ENCODE results near the gene DNAJC7. TPM values are rescaled to one million over a fixed set of nuclear protein-coding genes. Genes with fewer than 3 reads are reported as not detected.
"Not testable (repeated sequence)": the region's sequence is repeated elsewhere in the genome, so short reads cannot be mapped to it uniquely, and the experiment has no call there.

Gene DNAJC7
- polyA plus RNA-seq, 1 donor = 97.2 TPM

DNA sequence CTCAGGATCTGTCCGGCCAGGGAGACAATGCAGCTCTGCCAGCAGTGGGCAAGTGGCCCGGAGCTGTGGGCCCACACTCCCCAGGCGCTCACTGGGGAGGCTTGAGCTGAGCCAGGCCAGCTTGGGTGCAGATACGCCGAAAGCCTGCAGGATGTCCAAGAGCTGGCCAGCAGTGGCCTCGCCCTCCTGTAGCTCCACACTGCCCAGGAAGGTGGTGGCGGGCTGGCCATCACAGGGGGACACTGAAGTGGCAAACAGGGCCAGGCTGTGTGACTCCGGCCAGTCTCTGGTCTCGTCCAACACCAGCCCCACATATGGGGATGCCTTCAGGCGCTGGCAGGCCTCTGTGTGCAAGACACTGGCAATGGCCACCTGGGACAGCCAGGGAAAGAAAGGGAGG lies 23.6 kb upstream of the DNAJC7 start:
- no peak for DNase-seq (ENCODE audit: low read depth)

GRCh38 chr17:42039794-42040763 lies 22.8 kb upstream of the DNAJC7 start:
- DNase-seq (ENCODE audit: low read depth) = no peak

- DNase-seq (ENCODE audit: low read depth) = no peak
These were observed 21.2 kb upstream of the DNAJC7 start for GRCh38 chr17:42038221-42038973.

- DNase-seq (ENCODE audit: low read depth) = no peak
These were observed 16.8 kb upstream of the DNAJC7 start for GRCh38 chr17:42034059-42034458.

- DNase-seq (ENCODE audit: low read depth) = no peak
These were observed 14.3 kb upstream of the DNAJC7 start for GRCh38 chr17:42031584-42031983.

DNA sequence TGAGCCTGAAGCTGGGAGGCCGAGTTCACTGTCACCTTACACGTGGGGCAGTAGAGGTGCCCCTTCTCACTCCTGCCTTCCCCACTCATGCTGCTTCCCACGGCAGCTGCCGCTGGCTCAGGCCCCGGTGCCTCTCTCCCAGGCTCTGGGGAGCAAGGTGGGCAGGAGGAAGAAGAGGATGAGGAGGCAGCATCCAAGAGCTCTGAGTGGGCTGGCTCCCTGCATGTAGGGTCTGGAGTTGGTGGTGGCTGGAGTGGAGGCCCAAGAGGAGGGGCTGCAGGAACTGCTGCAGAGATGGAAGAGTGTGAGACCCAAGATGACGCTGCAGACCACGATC lies 11.5 kb upstream of the DNAJC7 start:
- DNase-seq (ENCODE audit: low read depth) = no peak

DNA sequence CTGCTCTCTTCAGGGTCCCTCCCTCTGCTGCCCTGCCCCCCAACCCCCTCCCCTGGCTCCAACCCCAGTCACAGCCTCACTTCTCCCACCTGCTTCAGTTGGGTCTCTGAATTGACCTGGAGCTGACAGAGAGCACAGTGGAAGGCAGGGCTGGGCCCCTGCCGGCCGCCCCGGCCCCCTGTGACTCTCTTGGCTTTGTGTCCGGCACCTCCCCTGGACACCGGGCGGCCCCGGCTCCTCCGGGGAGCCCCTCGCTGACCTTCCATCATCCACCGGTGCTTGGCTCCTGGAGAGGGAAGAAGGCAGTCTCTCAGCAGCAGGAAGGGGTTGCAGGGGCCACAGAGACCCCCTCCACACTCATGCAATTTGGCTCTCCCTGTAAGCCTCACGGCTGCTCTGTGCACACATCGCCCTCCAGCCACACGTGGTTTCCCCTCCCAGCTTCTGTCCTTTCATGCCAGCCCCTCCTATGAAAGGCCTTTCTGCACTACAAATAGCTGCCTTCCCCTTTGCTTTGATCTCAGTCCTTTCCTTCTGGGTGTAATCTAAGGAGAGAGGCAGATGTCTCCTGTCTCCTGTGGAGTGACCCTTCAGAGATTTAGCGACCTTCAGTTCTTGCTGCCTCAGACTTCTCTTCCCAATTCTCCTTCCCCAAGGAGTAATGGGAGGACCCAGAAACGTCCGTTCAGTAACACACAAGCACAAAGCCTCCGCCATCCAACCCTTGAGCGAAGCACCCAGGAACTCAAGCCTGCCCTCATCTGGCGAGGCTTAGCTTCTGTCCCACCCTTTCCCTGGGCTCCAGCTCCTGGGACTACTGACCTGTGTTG lies 10.9 kb upstream of the DNAJC7 start:
- no peak for DNase-seq (ENCODE audit: low read depth)

DNA sequence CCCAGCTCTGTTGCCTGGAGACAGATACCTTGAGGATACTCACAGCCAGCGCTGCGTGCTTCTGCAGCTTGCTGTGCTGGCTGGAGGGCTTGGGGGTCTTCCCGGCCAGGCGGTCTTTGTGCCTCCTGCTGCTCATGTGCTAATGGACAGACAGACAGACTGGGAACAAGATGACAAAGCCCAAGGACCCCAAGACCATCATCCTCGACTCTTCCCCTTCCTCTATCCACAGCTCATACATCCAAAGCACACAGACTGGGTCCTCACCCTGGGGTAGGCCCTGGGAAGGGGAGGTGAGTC lies 10.3 kb upstream of the DNAJC7 start:
- no peak for DNase-seq (ENCODE audit: low read depth)

DNA sequence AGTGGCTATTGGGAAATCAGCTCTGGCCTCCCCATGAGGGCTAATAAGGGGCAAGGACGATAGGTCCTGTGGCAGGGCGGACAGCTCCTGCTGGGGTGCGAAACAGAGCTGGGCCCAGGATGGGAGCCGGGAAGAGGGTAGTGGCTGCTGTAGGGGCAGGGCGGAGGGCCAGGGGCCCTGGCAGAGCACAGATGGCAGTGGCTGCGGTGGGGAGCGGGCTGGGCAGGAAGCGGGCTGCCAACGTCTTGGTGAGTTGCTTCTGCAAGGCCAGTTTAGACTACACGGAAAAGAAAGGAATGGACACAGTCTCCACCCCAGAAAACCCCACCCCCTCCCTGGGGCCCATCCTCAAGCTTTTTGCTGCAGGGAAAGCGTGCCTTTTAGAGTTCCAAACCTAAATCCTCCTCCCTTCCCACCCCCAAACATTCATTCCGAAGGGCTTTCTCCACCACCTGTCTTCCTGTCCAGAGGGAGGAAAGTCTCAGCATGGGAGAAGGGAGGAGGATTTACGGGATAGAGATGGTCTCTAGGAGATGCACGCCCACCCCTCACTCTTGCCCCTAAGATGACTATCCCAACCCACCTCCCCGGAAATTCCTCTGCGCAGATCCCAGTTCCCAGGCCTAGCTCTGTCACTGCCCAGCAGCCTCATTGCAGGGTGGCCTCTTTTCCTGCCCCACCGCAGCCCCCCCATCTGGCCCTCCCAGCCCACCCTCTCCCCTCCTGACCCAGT lies 9.8 kb upstream of the DNAJC7 start:
- no peak for DNase-seq (ENCODE audit: low read depth)

DNA sequence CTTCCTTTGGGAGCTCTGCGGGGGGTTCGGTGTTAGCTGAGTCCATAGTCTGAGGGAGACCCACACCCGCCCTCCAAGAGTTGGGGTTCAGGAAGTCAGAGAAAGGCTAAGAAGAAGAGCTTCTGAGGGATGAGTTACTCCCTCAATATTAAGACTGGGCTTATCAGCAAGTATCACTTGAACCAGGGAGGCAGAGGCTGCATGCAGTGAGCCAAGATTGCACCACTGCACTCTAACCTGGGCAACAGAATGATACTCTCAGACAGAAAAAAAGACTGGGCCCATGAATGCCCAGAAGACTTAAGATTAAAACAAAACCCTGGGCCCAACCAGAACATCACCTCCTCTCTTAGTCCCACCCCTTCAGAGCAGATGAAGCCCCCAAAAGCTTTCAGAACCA lies 8.7 kb upstream of the DNAJC7 start:
- DNase-seq (ENCODE audit: low read depth) = no peak

DNA sequence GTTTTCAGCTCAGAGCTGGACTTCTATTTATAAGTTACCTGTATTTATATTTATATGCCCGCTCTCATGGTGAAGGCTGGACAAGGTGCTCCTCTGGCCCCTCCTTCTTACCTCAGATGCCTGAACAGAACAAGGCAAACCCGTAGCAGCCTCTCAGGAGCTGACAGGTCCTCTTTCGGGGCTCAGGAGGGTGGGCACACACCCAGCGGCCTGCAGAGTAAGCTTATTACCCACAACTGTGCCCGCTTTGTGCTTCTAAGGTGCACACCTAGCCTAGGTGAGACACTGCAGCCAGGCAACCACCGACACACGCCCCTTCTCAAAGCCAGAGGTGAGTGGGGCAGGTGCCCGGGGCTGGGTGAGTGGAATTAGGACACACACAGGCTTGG lies 7.9 kb upstream of the DNAJC7 start:
- DNase-seq (ENCODE audit: low read depth) = no peak

DNA sequence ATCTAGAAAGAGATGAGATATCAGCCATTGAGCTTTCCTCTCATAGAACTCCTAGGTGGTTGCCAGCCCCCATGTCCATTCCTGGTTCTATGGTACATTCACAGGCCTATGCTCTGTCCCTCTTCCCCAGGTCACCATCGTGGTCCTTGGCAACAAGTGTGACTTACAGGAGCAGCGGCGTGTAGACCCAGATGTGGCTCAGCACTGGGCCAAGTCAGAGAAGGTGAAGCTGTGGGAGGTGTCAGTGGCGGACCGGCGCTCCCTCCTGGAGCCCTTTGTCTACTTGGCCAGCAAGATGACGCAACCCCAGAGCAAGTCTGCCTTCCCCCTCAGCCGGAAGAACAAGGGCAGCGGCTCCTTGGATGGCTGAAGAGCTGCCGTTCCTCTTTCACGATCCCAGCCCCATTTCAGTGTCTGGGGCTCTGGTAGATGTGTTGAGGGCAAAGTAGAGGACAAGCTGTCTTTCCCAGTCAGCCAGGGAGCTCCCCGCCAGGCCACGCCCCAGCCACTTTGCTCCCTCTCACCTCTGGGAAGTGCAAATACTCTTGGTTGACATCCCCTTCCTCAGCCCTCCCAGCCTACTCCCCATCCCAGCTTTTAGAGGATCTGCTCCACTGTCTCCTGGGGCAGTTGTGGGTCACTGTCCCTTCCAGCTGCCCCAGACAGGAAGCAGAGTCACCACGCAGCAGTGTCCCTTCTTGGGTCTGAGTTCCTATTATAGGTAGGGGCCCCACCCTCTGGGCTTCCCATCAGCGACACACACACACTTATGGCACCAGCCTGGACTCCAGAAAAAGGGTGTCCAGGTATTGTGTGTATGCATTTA lies 6.5 kb upstream of the DNAJC7 start:
- no peak for DNase-seq (ENCODE audit: low read depth)

DNA sequence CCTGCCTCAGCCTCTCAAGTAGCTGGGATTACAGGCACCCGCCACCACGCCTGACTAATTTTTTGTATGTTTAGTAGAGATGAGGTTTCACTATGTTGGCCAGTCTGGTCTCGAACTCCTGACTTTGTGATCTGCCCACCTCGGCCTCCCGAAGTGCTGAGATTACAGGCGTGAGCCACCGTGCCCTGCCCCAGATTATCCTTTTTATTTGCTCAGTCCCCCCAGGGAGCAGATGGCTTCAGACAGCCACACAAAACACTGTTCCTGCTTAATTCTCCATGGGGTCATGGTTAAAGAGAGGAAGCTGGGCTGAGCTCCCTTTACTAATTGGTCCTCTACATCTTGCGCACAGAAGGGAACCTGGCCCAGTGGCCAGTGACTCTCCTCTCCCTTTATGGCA lies 3.6 kb upstream of the DNAJC7 start:
- DNase-seq (ENCODE audit: low read depth) = not testable (repeated sequence)

DNA sequence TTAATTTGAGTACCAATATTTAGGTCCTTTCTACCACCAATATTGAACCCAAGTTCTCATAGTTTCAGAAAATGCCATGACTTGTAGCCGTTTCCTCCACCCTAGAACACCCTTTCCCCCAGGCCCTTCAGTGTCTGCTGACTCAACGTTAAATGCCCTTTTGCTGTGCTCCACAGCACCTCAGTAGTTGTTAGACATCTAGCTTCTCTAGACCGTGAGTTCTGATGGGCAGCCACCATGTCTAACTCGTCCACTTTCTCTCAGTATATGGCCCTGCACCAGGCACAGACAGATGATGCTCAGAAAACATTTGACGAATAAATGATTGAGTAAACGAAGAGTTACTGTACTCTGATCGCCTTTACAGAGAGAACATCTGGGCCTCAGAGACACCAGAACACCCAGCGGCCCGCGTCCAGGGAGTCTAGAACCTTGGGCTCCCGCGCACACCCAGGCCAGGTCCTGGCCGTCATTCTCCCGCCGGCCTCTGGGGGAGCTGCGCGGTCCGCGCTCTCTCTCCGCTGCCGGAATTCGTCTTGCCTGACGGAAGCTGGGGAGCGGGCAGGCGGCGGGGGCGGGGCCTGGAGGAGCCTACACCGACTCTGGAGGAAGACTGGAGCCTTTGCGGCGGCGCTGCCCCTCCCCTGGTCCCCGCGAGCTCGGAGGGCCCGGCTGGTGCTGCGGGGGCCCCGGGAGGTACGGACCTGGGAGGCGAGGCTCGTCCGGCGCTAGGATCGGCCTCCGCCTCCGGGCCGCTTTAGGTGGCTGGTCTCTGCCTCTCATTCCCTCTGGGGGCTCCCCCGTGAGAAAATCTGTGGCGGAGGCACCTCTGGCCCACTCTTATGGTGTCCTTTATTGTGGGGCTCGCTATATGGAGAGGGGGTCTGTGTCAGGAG lies 2.5 kb upstream of the DNAJC7 start, which contains the start of gene NKIRAS2:
TSS of gene NKIRAS2 (plus strand) at position 582 of the 896 bp plus-strand sequence. CDS start 1,488 bp downstream, outside the sequence.
- DNase-seq (ENCODE audit: low read depth) = peak; percentile 67

DNA sequence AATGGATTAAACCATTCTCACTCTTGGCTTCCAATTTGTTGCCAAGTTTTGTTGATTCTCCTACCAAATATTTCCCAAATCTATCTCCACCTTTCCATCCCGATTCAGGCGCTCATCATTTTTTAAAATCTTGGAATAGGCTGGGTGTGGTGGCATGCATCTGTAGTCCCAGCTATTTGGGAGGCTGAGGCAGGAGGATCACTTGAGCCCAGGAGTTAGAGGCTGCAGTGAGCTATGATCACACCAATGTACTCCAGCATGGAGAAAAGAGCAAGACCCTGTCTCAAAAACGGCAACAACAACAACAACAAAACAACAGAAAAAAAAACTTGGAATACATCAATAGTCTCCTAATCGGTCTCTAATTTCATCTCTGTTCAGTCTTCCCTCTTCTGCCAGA lies 1.7 kb upstream of the DNAJC7 start:
- DNase-seq (ENCODE audit: low read depth) = no peak

- no peak for DNase-seq (ENCODE audit: low read depth)
These were observed 1.1 kb upstream of the DNAJC7 start for GRCh38 chr17:42018339-42018738.

DNA sequence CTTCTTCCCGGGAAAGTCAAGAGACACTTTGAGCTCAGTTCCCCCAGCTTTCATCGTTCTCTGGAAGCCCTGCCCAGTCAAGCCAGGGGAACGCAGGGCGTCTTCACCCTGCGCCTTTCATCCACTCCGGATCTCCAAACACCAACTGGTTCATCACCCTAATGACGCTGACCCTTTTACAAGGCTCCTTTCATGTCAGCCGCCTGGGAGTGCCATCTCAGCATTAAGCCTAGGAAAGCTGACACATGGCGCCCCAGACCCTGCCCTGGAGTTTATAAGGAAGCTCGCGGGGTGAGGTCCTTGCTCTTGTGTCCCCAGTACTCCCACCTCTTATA lies 594 bp upstream of the DNAJC7 start:
- DNase-seq (ENCODE audit: low read depth) = no peak

- DNase-seq (ENCODE audit: low read depth) = no peak
These were observed 818 bp downstream of the DNAJC7 start for GRCh38 chr17:42016411-42016831.

DNA sequence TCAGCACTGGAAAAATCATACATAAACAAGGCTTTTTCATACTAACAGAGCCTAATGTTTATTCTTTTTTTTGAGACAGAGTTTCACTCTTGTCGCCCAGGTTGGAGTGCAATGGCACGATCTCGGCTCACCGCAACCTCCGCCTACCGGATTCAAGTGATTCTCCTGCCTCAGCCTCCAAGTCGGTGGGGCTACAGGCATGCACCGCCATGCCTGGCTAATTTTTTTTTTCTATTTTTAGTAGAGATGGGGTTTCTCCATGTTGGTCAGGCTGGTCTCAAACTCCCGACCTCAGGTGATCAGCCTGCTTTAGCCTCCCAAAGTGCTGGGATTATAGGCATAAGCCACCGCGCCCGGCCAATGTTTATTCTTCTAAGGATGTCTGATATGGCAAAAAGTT lies 3.5 kb downstream of the DNAJC7 start:
- DNase-seq (ENCODE audit: low read depth) = not testable (repeated sequence)

GRCh38 chr17:42012363-42012762 lies 4.9 kb downstream of the DNAJC7 start:
- not testable (repeated sequence) for DNase-seq (ENCODE audit: low read depth)

All from forelimb muscle (tissue), 1 donor.